ENCODE measurements around the gene PPP1R11.

DNA sequence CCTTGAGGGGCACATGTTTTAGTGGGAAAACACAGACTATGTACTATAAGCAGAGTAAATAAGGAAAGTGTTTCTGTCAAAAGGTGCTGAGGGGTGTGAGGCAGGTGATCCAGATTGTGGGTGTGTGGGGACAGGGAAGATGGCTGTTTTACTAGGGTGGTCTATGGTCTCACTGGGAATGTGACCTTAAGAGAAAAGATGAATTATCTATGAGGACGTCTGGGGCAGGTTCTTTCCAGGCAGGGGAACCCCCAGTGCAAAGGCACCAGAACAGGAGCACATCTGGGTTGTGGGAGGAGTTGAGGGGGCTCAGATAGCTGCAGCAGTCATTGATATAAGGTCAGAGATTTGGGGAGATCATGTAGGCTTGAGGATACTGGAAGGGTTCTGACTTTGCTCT lies 24.1 kb upstream of the PPP1R11 start:
- TF ChIP-seq, protein P1, sequence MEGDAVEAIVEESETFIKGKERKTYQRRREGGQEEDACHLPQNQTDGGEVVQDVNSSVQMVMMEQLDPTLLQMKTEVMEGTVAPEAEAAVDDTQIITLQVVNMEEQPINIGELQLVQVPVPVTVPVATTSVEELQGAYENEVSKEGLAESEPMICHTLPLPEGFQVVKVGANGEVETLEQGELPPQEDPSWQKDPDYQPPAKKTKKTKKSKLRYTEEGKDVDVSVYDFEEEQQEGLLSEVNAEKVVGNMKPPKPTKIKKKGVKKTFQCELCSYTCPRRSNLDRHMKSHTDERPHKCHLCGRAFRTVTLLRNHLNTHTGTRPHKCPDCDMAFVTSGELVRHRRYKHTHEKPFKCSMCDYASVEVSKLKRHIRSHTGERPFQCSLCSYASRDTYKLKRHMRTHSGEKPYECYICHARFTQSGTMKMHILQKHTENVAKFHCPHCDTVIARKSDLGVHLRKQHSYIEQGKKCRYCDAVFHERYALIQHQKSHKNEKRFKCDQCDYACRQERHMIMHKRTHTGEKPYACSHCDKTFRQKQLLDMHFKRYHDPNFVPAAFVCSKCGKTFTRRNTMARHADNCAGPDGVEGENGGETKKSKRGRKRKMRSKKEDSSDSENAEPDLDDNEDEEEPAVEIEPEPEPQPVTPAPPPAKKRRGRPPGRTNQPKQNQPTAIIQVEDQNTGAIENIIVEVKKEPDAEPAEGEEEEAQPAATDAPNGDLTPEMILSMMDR (optimal IDR thresholded peaks at IDR 0.05 in 1 of 3, IDR thresholded peaks at IDR 0.05 in 1 of 3, conservative IDR thresholded peaks at IDR 0.05 in 1 of 3; ENCODE audit: extremely low read depth in 1 of 3, insufficient read depth in 2 of 3, low read length in 3 of 3): no peak
- TF ChIP-seq EZH2 (IDR thresholded peaks at IDR 0.05; ENCODE audit: low read length): no peak
